Endodermal cell (in vitro differentiated cells): ENCODE measurements around the gene CSF3. TPM values are rescaled to one million over a fixed set of nuclear protein-coding genes. Genes with fewer than 3 reads are reported as not detected.

ENCODE experiments used
- DNase-seq: peaks from one replicate; pipeline ENCODE4 v3.0.0-alpha.2; 2017
- H3K27ac ChIP-seq: 2 replicates; pipeline ENCODE4 v1.5.1; 2013; ENCODE audit warnings: mild to moderate bottlenecking, low read depth, low read length, moderate library complexity
- H3K27me3 ChIP-seq: 2 replicates; pipeline ENCODE4 v1.6.1; 2013; ENCODE audit warnings: mild to moderate bottlenecking, low read length, moderate library complexity; ENCODE audit not compliant: insufficient read depth, control insufficient read depth, poor library complexity, severe bottlenecking
- H3K36me3 ChIP-seq: 2 replicates; pipeline ENCODE4 v1.7.0; 2013; ENCODE audit warnings: mild to moderate bottlenecking, low read length, moderate library complexity; ENCODE audit not compliant: control insufficient read depth, insufficient read depth
- H3K4me1 ChIP-seq: one replicate; pipeline ENCODE4 v1.7.0; 2013; ENCODE audit warnings: low read length; ENCODE audit not compliant: control insufficient read depth, insufficient read depth
- H3K4me3 ChIP-seq: 2 replicates; pipeline ENCODE4 v1.5.1; 2013; ENCODE audit warnings: mild to moderate bottlenecking, low read length, moderate library complexity
- H3K9ac ChIP-seq: 2 replicates; pipeline ENCODE4 v1.6.1; 2013; ENCODE audit warnings: mild to moderate bottlenecking, low read length, moderate library complexity; ENCODE audit not compliant: poor library complexity, severe bottlenecking; ENCODE audit errors: extremely low read depth
- H3K9me3 ChIP-seq: 2 replicates; pipeline ENCODE4 v1.6.1; 2013; ENCODE audit warnings: mild to moderate bottlenecking, low read length, moderate library complexity; ENCODE audit not compliant: control insufficient read depth
- H3K27ac Mint-ChIP-seq: 2 replicates; pipeline ENCODE4 v1.8.0; 2020; ENCODE audit warnings: mixed read lengths
- H3K27me3 Mint-ChIP-seq: 2 replicates; pipeline ENCODE4 v1.8.0; 2021; ENCODE audit warnings: mild to moderate bottlenecking, mixed read lengths; ENCODE audit not compliant: insufficient read depth
- H3K36me3 Mint-ChIP-seq: 2 replicates; pipeline ENCODE4 v1.8.0; 2020; ENCODE audit warnings: low read depth, mixed read lengths
- H3K4me1 Mint-ChIP-seq: 2 replicates; pipeline ENCODE4 v1.8.0; 2020; ENCODE audit warnings: mixed read lengths
- H3K4me3 Mint-ChIP-seq: 2 replicates; pipeline ENCODE4 v1.8.0; 2020; ENCODE audit warnings: mild to moderate bottlenecking, moderate library complexity, mixed read lengths
- H3K9me3 Mint-ChIP-seq: 2 replicates; pipeline ENCODE4 v1.8.0; 2020; ENCODE audit warnings: mild to moderate bottlenecking, mixed read lengths
- CTCF ChIP-seq: fragments of 200-600 bp; sonication (generic); conservative IDR thresholded peaks from 2 replicates; pipeline ENCODE4 v1.5.0; 2021; ENCODE audit warnings: antibody characterized with exemption, mild to moderate bottlenecking
- WGBS, 2 experiments: methylation state at CpG; one replicate each; pipeline versions ENCODE4 v1.1.5 to v1.1.7; 2013; ENCODE audit warnings: missing lambda C conversion rate in 2 of 2, mixed read lengths in 1 of 2; ENCODE audit not compliant: insufficient coverage in 1 of 2, insufficient read length in 1 of 2; 5-methylcytosine and 5-hydroxymethylcytosine counted together
- total RNA-seq, 2 donors: library from RNA; stranded (reverse); fragmentation: NEBNext Ultra II Directional in 1 of 2; extraction: Animal tissue kit (Norgen Biotek cat#: 25700) in 1 of 2; gene quantifications; 2 replicates in 1 of 2; 3 replicates in 1 of 2; pipeline ENCODE4 v1.2.1, GENCODE V29; 2021

Gene CSF3
- total RNA-seq, 2 donors from 2014 or later, result not detected

GRCh38 chr17:39980351-39981206, 34.7 kb upstream of the CSF3 start, which contains the start of gene PSMD3:
PSMD3 (plus strand) TSS chr17:39980807; CDS start chr17:39980971, 164 bp downstream.
- peak within 1 kb of the TSS; percentile 95 for H3K27ac ChIP-seq
- peak; percentile 73 for TF ChIP-seq CTCF
- Mint-ChIP-seq H3K4me1 (peaks cover 23% of the 10 kb centered on the region), H3K27ac (peak within 1 kb of the TSS; percentile 93), H3K9me3 (no peaks in the 10 kb centered on the region), H3K4me3 (peak within 1 kb of the TSS; percentile 92), H3K27me3 (peaks cover 6% of the 10 kb centered on the region), H3K36me3 (peaks cover 20% of the 10 kb centered on the region)
- H3K9me3 ChIP-seq, result no peaks in the 10 kb centered on the region
- no peaks in the 10 kb centered on the region for H3K27me3 ChIP-seq
- peak within 1 kb of the TSS; percentile 98 for H3K9ac ChIP-seq
- peak; percentile 100 for DNase-seq
- peak within 1 kb of the TSS; percentile 99 for H3K4me3 ChIP-seq
- WGBS, 2 experiments, result 0% methylated on average over 35 to 84 of the region's 84 CpGs
- peaks cover 23% of the 10 kb centered on the region for H3K36me3 ChIP-seq
- H3K4me1 ChIP-seq, result peaks cover 2% of the 10 kb centered on the region

- Histone ChIP-seq H3K4me3 (peak overlapping the region; percentile 99), H3K36me3 (peaks cover 30% of the 10 kb centered on the region), H3K27ac (peak overlapping the region; percentile 95), H3K9me3 (no peaks in the 10 kb centered on the region), H3K4me1 (peaks cover 2% of the 10 kb centered on the region), H3K27me3 (no peaks in the 10 kb centered on the region), H3K9ac (peak overlapping the region; percentile 98)
- WGBS, 2 experiments, result 1% methylated on average over 12 to 15 of the region's 15 CpGs
- no peak for DNase-seq
- peak overlapping the region; percentile 93 for H3K27ac Mint-ChIP-seq
- peak overlapping the region; percentile 92 for H3K4me3 Mint-ChIP-seq
- TF ChIP-seq CTCF, result no peak
- peaks cover 5% of the 10 kb centered on the region for H3K27me3 Mint-ChIP-seq
- peaks cover 27% of the 10 kb centered on the region for H3K36me3 Mint-ChIP-seq
- H3K4me1 Mint-ChIP-seq, result peaks cover 23% of the 10 kb centered on the region
- H3K9me3 Mint-ChIP-seq, result no peaks in the 10 kb centered on the region
Observed at GRCh38 chr17:39981207-39981741, 34.0 kb upstream of the CSF3 start.

GRCh38 chr17:39981766-39982375, 33.4 kb upstream of the CSF3 start:
- Histone ChIP-seq H3K4me3 (peak overlapping the region; percentile 99), H3K27me3 (no peaks in the 10 kb centered on the region), H3K9ac (peak overlapping the region; percentile 98), H3K4me1 (peaks cover 2% of the 10 kb centered on the region), H3K27ac (no peak overlapping the region), H3K36me3 (peaks cover 36% of the 10 kb centered on the region), H3K9me3 (no peaks in the 10 kb centered on the region)
- TF ChIP-seq CTCF, result no peak
- Mint-ChIP-seq H3K27ac (peak overlapping the region; percentile 93), H3K4me1 (peaks cover 23% of the 10 kb centered on the region), H3K27me3 (peaks cover 4% of the 10 kb centered on the region), H3K9me3 (no peaks in the 10 kb centered on the region), H3K4me3 (peak overlapping the region; percentile 92), H3K36me3 (peaks cover 32% of the 10 kb centered on the region)
- WGBS, 2 experiments, result 48 to 49% methylated on average over 6 to 7 of the region's 7 CpGs
- no peak for DNase-seq
